K562 (cell line): Measurements from ENCODE around the gene MAPT. TPM values are rescaled to one million over a fixed set of nuclear protein-coding genes. Genes with fewer than 3 reads are reported as not detected.

Source experiments
- CBX8 ChIP-seq: fragments of 200-600 bp; sonication (generic); IDR thresholded peaks from 2 replicates; pipeline ENCODE4 v1.6.1; 2012; ENCODE audit warnings: borderline replicate concordance, mixed run types, low read depth, mild to moderate bottlenecking, moderate library complexity, mixed read lengths, low read length, control low read depth, inconsistent platforms; ENCODE audit not compliant: poor library complexity, severe bottlenecking; ENCODE audit errors: extremely low read depth
- ETS2 ChIP-seq: IDR thresholded peaks from 2 replicates; pipeline ENCODE4 v1.6.1; 2016; ENCODE audit warnings: borderline replicate concordance, missing genetic modification characterization, mild to moderate bottlenecking, moderate library complexity, missing compliant biosample characterization; ENCODE audit not compliant: poor library complexity, severe bottlenecking
- FOSL1 ChIP-seq: fragments of 200-800 bp; sonication (Bioruptor generic); conservative IDR thresholded peaks from 2 replicates; pipeline ENCODE4 v1.6.1; 2016; ENCODE audit warnings: missing genetic modification characterization, missing compliant biosample characterization
- HNRNPL ChIP-seq: fragments of 200-400 bp; formaldehyde crosslinking; IDR thresholded peaks from 2 replicates; pipeline ENCODE4 v1.6.1; 2017; ENCODE audit warnings: low read depth, mild to moderate bottlenecking, low read length
- NFE2L1 ChIP-seq: fragments of 450-650 bp; IDR thresholded peaks from 2 replicates; pipeline ENCODE4 v1.6.1; 2016; ENCODE audit warnings: missing genetic modification characterization, low read depth, mild to moderate bottlenecking, missing compliant biosample characterization, moderate library complexity, borderline replicate concordance
- NFRKB ChIP-seq: fragments of 450-650 bp; IDR thresholded peaks from 2 replicates; pipeline ENCODE4 v1.6.1; 2016; ENCODE audit warnings: low read depth
- POLR2H ChIP-seq: IDR thresholded peaks from 2 replicates; pipeline ENCODE4 v1.6.1; 2016; ENCODE audit warnings: missing genetic modification characterization, low read depth, mild to moderate bottlenecking, control low read depth, missing compliant biosample characterization, moderate library complexity
- TFAM ChIP-seq: fragments of 250-450 bp; sonication (Bioruptor Pico); conservative IDR thresholded peaks from 2 replicates; pipeline ENCODE4 v1.5.0; 2021; ENCODE audit warnings: mild to moderate bottlenecking, moderate library complexity
- ZNF165 ChIP-seq: fragments of 250-450 bp; sonication (Bioruptor Pico); IDR thresholded peaks from 2 replicates; pipeline ENCODE4 v1.4.0; 2020; ENCODE audit warnings: borderline replicate concordance
- ZNF174 ChIP-seq: fragments of 250-450 bp; sonication (Bioruptor Pico); IDR thresholded peaks from 2 replicates; pipeline ENCODE4 v1.4.0; 2020; ENCODE audit warnings: mild to moderate bottlenecking
- polyA plus RNA-seq, 8 experiments: library from polyadenylated mRNA; depleted of rRNA in 4 of 8; stranded (reverse) in 5 of 8; unstranded in 3 of 8; fragments of >200 nt; fragmentation: Nextera tagmentation in 2 of 8; fragmentation: Illumina TruSeq in 1 of 8; extraction: Ambion mirVana in 2 of 8; extraction: Trizol in 1 of 8; gene quantifications; 2 replicates each; pipeline versions ENCODE4 v1.2.1 to v1.2.3, GENCODE V29; 2011 to 2014; ENCODE audit warnings: inconsistent platforms in 1 of 8, missing spikeins in 1 of 8
- total RNA-seq, 7 experiments: library from RNA; depleted of rRNA in 6 of 7; stranded (reverse); fragments of >200 nt in 6 of 7; fragmentation: Illumina TruSeq in 2 of 7; extraction: Trizol in 2 of 7; gene quantifications; 2 replicates each; pipeline versions ENCODE4 v1.2.1 to v1.2.3, GENCODE V29; 2011 to 2021; ENCODE audit warnings: low replicate concordance in 1 of 7
- TF ChIP-seq, protein P1 (sequence below): fragments of 450-650 bp; formaldehyde crosslinking; conservative IDR thresholded peaks from 2 replicates; pipeline ENCODE4 v1.4.0; 2022; ENCODE audit warnings: mild to moderate bottlenecking, missing genetic modification characterization
- TF ChIP-seq, protein P2 (sequence below), 2 experiments: fragments of 250-450 bp in 1 of 2; fragments of 450-650 bp in 1 of 2; sonication (Bioruptor Pico) in 1 of 2; IDR thresholded peaks; 2 replicates each; pipeline versions ENCODE4 v1.6.1 to v1.8.0; 2016 to 2021; ENCODE audit warnings: mild to moderate bottlenecking in 2 of 2, moderate library complexity in 2 of 2, missing compliant biosample characterization in 1 of 2, missing genetic modification characterization in 1 of 2
- TF ChIP-seq, protein P3 (sequence below): fragments of 150-350 bp; IDR thresholded peaks from 2 replicates; pipeline ENCODE4 v1.6.1; 2014; ENCODE audit warnings: low read depth, mild to moderate bottlenecking, low read length, borderline replicate concordance
- TF ChIP-seq, protein P4 (sequence below), 2 experiments: fragments of 450-650 bp; conservative IDR thresholded peaks; 2 replicates each; pipeline ENCODE4 v1.6.1; 2017; ENCODE audit warnings: mild to moderate bottlenecking in 2 of 2, moderate library complexity in 2 of 2
- TF ChIP-seq, protein P5 (sequence below), 3 experiments: IDR thresholded peaks in 2 of 3; conservative IDR thresholded peaks in 1 of 3; 2 replicates each; pipeline ENCODE4 v1.5.1; 2011 to 2012; ENCODE audit warnings: low read length in 3 of 3, mild to moderate bottlenecking in 3 of 3, control low read depth in 2 of 3, improper control_type of control experiment in 1 of 3, inconsistent platforms in 1 of 3, low read depth in 1 of 3, mixed read lengths in 1 of 3, moderate library complexity in 1 of 3; ENCODE audit not compliant: insufficient read depth in 2 of 3

Gene MAPT
- total and polyA plus RNA-seq, 9 of the 15 experiments (the other 6 are each of a cell fraction or from before 2014, with no cell fraction given) = 0.04 to 1.1 (median 0.36) TPM

DNA sequence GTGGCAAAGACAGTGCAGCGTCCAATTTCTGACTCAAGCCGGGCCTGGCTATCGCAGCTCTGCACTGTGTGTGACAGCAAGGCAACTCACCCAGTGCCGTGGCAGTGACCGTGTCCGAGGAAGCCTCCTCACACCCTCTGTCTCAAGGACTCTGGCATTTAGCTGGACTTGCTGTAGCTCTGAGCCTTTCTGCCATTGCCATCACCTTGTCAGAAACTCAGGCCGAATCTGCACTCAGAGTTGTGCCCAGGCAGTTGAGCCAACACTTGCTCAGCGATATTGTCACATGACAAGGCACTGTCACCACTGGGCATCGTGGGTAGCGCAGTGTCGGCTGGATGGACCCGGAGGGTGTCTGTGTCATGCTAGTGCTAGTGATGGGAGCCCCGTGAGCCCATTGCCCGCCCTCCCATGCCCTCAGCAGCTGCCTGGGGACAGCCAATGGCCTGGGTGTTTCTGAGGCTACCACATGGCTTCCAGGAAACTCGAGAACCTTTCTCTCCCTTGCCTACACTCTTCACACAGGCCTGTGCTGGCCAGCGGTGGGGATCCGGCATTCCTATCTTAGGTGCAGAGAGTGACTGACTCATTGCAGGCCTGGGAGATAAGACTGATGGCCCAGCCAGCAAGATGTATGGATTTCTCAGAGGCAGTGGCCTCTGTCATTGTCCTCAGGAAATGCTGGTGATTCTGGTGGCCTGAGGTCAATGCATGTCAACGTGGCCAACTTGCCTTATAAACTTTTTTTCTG is 82.6 kb downstream of the MAPT start (continued):
- TF ChIP-seq, protein P1, sequence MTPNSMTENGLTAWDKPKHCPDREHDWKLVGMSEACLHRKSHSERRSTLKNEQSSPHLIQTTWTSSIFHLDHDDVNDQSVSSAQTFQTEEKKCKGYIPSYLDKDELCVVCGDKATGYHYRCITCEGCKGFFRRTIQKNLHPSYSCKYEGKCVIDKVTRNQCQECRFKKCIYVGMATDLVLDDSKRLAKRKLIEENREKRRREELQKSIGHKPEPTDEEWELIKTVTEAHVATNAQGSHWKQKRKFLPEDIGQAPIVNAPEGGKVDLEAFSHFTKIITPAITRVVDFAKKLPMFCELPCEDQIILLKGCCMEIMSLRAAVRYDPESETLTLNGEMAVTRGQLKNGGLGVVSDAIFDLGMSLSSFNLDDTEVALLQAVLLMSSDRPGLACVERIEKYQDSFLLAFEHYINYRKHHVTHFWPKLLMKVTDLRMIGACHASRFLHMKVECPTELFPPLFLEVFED (CRISPR knock-in tag) = no peak
- TF ChIP-seq, protein P2, sequence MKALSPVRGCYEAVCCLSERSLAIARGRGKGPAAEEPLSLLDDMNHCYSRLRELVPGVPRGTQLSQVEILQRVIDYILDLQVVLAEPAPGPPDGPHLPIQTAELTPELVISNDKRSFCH (CRISPR knock-in tag; IDR thresholded peaks at IDR 0.05) = no peak
- TF ChIP-seq, protein P2 (tag; IDR thresholded peaks at IDR 0.05) = peak; percentile 61
- TF ChIP-seq NFRKB = no peak; the same call in none of the 2 replicates
- TF ChIP-seq, protein P3, sequence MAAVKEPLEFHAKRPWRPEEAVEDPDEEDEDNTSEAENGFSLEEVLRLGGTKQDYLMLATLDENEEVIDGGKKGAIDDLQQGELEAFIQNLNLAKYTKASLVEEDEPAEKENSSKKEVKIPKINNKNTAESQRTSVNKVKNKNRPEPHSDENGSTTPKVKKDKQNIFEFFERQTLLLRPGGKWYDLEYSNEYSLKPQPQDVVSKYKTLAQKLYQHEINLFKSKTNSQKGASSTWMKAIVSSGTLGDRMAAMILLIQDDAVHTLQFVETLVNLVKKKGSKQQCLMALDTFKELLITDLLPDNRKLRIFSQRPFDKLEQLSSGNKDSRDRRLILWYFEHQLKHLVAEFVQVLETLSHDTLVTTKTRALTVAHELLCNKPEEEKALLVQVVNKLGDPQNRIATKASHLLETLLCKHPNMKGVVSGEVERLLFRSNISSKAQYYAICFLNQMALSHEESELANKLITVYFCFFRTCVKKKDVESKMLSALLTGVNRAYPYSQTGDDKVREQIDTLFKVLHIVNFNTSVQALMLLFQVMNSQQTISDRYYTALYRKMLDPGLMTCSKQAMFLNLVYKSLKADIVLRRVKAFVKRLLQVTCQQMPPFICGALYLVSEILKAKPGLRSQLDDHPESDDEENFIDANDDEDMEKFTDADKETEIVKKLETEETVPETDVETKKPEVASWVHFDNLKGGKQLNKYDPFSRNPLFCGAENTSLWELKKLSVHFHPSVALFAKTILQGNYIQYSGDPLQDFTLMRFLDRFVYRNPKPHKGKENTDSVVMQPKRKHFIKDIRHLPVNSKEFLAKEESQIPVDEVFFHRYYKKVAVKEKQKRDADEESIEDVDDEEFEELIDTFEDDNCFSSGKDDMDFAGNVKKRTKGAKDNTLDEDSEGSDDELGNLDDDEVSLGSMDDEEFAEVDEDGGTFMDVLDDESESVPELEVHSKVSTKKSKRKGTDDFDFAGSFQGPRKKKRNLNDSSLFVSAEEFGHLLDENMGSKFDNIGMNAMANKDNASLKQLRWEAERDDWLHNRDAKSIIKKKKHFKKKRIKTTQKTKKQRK = no peak
- TF ChIP-seq ZNF165 = no peak
- TF ChIP-seq CBX8 = no peak
- no peak for TF ChIP-seq ZNF174 (CRISPR knock-in tag)
- TF ChIP-seq ETS2 (tag) = no peak
- no peak for TF ChIP-seq TFAM (CRISPR knock-in tag)
- TF ChIP-seq FOSL1 = peak; percentile 98
- TF ChIP-seq, protein P4, sequence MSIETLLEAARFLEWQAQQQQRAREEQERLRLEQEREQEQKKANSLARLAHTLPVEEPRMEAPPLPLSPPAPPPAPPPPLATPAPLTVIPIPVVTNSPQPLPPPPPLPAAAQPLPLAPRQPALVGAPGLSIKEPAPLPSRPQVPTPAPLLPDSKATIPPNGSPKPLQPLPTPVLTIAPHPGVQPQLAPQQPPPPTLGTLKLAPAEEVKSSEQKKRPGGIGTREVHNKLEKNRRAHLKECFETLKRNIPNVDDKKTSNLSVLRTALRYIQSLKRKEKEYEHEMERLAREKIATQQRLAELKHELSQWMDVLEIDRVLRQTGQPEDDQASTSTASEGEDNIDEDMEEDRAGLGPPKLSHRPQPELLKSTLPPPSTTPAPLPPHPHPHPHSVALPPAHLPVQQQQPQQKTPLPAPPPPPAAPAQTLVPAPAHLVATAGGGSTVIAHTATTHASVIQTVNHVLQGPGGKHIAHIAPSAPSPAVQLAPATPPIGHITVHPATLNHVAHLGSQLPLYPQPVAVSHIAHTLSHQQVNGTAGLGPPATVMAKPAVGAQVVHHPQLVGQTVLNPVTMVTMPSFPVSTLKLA (conservative IDR thresholded peaks at IDR 0.05) = peak; percentile 62 to 88; a peak in 3 of 4 replicates
- no peak for TF ChIP-seq POLR2H
- TF ChIP-seq, protein P5, sequence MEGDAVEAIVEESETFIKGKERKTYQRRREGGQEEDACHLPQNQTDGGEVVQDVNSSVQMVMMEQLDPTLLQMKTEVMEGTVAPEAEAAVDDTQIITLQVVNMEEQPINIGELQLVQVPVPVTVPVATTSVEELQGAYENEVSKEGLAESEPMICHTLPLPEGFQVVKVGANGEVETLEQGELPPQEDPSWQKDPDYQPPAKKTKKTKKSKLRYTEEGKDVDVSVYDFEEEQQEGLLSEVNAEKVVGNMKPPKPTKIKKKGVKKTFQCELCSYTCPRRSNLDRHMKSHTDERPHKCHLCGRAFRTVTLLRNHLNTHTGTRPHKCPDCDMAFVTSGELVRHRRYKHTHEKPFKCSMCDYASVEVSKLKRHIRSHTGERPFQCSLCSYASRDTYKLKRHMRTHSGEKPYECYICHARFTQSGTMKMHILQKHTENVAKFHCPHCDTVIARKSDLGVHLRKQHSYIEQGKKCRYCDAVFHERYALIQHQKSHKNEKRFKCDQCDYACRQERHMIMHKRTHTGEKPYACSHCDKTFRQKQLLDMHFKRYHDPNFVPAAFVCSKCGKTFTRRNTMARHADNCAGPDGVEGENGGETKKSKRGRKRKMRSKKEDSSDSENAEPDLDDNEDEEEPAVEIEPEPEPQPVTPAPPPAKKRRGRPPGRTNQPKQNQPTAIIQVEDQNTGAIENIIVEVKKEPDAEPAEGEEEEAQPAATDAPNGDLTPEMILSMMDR (IDR thresholded peaks at IDR 0.05 in 2 of 3, conservative IDR thresholded peaks at IDR 0.05 in 1 of 3; ENCODE audit: insufficient read depth in 2 of 3, low read depth in 1 of 3, low read length in 3 of 3) = no peak
- no peak for TF ChIP-seq NFE2L1 (tag)
- TF ChIP-seq HNRNPL = no peak
